ENCODE results near the gene COL24A1. TPM values are rescaled to one million over a fixed set of nuclear protein-coding genes. Genes with fewer than 3 reads are reported as not detected.

Gene COL24A1
- total RNA-seq, 1 experiment from 2014 or later = 0.08 TPM

DNA sequence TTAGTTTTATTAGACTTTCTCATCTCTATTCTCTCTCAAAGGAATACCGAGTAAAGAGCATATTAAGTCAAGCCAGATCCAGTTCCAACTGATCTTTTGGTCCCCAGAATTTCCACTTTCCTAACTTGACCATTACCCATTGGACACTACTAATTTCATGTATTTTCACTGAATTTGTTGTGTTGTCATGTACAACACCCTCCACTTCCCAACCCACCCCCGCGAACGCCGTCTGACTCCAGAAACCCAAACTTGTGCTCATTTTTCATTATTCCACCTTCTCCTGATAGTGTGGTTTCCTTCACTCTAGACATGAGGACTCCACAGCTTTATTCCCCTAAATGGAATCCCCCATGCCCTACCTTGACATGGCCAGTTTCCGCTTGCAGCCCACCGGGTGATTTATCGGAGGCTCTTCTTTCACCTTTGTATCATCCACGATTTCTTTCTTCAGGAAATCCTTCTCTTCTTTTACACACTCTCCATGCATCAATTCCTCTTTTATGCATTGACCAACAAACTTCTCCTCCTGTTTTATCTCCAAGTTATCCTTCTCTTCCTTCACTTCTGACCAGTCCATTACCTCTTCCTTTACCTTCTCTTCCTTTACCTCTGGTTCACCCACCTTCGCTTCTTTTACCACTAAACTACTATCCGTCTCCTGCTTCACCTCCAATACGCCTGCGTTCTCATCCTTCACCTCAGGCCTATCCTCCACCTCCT, 449.1 kb downstream of the COL24A1 start:
- no peaks in the 10 kb centered on the region for H3K27me3 ChIP-seq (ENCODE audit: control insufficient read depth, insufficient read depth, low read length)
- no peaks in the 10 kb centered on the region for H3K9me3 ChIP-seq (ENCODE audit: control insufficient read depth, insufficient read depth, low read depth, low read length)
- CTCF ChIA-PET = interaction anchor here (0.6 to 1.6 kb wide), 7 partner anchors 12 to 311 kb away, joined by 3 to 12 read pairs (median 4); no protein-coding TSS in a partner anchor
- peaks cover 32% of the 10 kb centered on the region for H3K36me3 ChIP-seq (ENCODE audit: control insufficient read depth, insufficient read depth, low read length)
- TF ChIP-seq SIN3A (IDR thresholded peaks at IDR 0.05; ENCODE audit: borderline replicate concordance, insufficient read depth, low read depth, low read length) (no peak), POLR2AphosphoS5 (IDR thresholded peaks at IDR 0.05; ENCODE audit: low read depth, low read length) (no peak), TCF7L2 (IDR thresholded peaks at IDR 0.05; ENCODE audit: low read depth, low read length) (no peak)
- TF ChIP-seq, protein P1, sequence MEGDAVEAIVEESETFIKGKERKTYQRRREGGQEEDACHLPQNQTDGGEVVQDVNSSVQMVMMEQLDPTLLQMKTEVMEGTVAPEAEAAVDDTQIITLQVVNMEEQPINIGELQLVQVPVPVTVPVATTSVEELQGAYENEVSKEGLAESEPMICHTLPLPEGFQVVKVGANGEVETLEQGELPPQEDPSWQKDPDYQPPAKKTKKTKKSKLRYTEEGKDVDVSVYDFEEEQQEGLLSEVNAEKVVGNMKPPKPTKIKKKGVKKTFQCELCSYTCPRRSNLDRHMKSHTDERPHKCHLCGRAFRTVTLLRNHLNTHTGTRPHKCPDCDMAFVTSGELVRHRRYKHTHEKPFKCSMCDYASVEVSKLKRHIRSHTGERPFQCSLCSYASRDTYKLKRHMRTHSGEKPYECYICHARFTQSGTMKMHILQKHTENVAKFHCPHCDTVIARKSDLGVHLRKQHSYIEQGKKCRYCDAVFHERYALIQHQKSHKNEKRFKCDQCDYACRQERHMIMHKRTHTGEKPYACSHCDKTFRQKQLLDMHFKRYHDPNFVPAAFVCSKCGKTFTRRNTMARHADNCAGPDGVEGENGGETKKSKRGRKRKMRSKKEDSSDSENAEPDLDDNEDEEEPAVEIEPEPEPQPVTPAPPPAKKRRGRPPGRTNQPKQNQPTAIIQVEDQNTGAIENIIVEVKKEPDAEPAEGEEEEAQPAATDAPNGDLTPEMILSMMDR (IDR thresholded peaks at IDR 0.05) = no peak
- TF ChIP-seq, protein P2, sequence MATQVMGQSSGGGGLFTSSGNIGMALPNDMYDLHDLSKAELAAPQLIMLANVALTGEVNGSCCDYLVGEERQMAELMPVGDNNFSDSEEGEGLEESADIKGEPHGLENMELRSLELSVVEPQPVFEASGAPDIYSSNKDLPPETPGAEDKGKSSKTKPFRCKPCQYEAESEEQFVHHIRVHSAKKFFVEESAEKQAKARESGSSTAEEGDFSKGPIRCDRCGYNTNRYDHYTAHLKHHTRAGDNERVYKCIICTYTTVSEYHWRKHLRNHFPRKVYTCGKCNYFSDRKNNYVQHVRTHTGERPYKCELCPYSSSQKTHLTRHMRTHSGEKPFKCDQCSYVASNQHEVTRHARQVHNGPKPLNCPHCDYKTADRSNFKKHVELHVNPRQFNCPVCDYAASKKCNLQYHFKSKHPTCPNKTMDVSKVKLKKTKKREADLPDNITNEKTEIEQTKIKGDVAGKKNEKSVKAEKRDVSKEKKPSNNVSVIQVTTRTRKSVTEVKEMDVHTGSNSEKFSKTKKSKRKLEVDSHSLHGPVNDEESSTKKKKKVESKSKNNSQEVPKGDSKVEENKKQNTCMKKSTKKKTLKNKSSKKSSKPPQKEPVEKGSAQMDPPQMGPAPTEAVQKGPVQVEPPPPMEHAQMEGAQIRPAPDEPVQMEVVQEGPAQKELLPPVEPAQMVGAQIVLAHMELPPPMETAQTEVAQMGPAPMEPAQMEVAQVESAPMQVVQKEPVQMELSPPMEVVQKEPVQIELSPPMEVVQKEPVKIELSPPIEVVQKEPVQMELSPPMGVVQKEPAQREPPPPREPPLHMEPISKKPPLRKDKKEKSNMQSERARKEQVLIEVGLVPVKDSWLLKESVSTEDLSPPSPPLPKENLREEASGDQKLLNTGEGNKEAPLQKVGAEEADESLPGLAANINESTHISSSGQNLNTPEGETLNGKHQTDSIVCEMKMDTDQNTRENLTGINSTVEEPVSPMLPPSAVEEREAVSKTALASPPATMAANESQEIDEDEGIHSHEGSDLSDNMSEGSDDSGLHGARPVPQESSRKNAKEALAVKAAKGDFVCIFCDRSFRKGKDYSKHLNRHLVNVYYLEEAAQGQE (IDR thresholded peaks at IDR 0.05; ENCODE audit: insufficient read depth in 1 of 2, low read depth in 2 of 2, low read length in 1 of 2) = no peak
- POLR2A ChIA-PET = no interaction called here
- H3K27ac ChIP-seq (ENCODE audit: low read length) = peak overlapping the region; percentile 96
- peaks cover 18% of the 10 kb centered on the region for H3K4me1 ChIP-seq (ENCODE audit: control insufficient read depth, insufficient read depth, low read length)
- in situ Hi-C loops (cut with HindIII; ENCODE audit: low pct_unique_long_range_greater_than_20kb, low sequenced_read_pairs) (no loop called here), intact Hi-C loops (cut with micrococcal nuclease; ENCODE audit: unreplicated experiment) (loop anchor here (5.0 to 10.0 kb wide), 3 partner anchors 145 to 447 kb away; partner anchors contain the start of gene COL24A1)
- H3K4me3 ChIP-seq (ENCODE audit: low read depth in 2 of 2, low read length in 2 of 2) = peak overlapping the region; percentile 57 to 76
- BruUV-seq (replicated peaks) = TSS peak; percentile 94
- DNase-seq (ENCODE audit: low read depth, low spot score) (no peak), ATAC-seq (no peak)

DNA sequence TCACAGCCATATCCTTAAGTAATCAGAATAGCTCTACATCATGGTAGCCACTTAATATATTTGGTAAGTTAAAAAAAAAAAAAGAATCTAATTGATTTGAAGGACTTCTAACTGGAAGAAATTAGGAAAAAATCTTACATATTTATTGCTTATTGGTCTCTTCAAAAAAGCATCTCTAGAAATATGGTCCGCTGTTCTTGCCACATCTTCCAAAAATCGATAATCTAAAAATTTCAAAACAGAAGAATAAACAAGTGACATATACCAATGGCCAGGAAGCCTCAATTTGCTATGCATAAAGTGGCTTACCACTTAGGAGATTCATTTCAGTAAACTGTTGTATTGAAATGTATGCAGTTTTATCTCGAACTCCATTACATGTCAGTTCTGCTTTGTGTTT, 450.6 kb downstream of the COL24A1 start:
- DNase-seq (ENCODE audit: low read depth, low spot score) = no peak
- no peak for ATAC-seq
- intact Hi-C loops (cut with micrococcal nuclease; ENCODE audit: unreplicated experiment) (loop anchor here (5.0 to 10.0 kb wide), 3 partner anchors 146 to 449 kb away; partner anchors contain the start of gene COL24A1), in situ Hi-C loops (cut with HindIII; ENCODE audit: low pct_unique_long_range_greater_than_20kb, low sequenced_read_pairs) (no loop called here)
- no peaks in the 10 kb centered on the region for H3K27me3 ChIP-seq (ENCODE audit: control insufficient read depth, insufficient read depth, low read length)
- POLR2A ChIA-PET = no interaction called here
- H3K9me3 ChIP-seq (ENCODE audit: control insufficient read depth, insufficient read depth, low read depth, low read length) = no peaks in the 10 kb centered on the region
- H3K36me3 ChIP-seq (ENCODE audit: control insufficient read depth, insufficient read depth, low read length) = peaks cover 44% of the 10 kb centered on the region
- CTCF ChIA-PET = no interaction called here
- H3K27ac ChIP-seq (ENCODE audit: low read length) = peak overlapping the region; percentile 23; the same call in 1 of the 2 replicates
- H3K4me1 ChIP-seq (ENCODE audit: control insufficient read depth, insufficient read depth, low read length) = peaks cover 18% of the 10 kb centered on the region
- no peak for TF ChIP-seq TCF7L2 (IDR thresholded peaks at IDR 0.05; ENCODE audit: low read depth, low read length)
- TF ChIP-seq POLR2AphosphoS5 (IDR thresholded peaks at IDR 0.05; ENCODE audit: low read depth, low read length) = no peak
- TF ChIP-seq, protein P2 (IDR thresholded peaks at IDR 0.05; ENCODE audit: insufficient read depth in 1 of 2, low read depth in 2 of 2, low read length in 1 of 2) = no peak
- TF ChIP-seq, protein P1 (IDR thresholded peaks at IDR 0.05) = no peak
- no peak for TF ChIP-seq SIN3A (IDR thresholded peaks at IDR 0.05; ENCODE audit: borderline replicate concordance, insufficient read depth, low read depth, low read length)
- BruUV-seq (replicated peaks) = no TSS peak
- peak overlapping the region in 1 of 2 experiments; percentile 57; a peak in 1 of 4 replicates for H3K4me3 ChIP-seq (ENCODE audit: low read depth in 2 of 2, low read length in 2 of 2)

All from Panc1 (cell line).